Mucosa of stomach (tissue), 1 donor: ENCODE data around the gene HMCN2.
"Not testable (repeated sequence)": the region's sequence is repeated elsewhere in the genome, so short reads cannot be mapped to it uniquely, and the experiment has no call there.

ENCODE experiments used
- H3K27me3 ChIP-seq: one replicate; pipeline ENCODE4 v1.7.0; 2013; ENCODE audit warnings: mild to moderate bottlenecking, low read length; ENCODE audit not compliant: control insufficient read depth, insufficient read depth
- H3K36me3 ChIP-seq: one replicate; pipeline ENCODE4 v1.7.0; 2013; ENCODE audit warnings: low read length; ENCODE audit not compliant: control insufficient read depth, insufficient read depth
- H3K4me1 ChIP-seq: one replicate; pipeline ENCODE4 v1.7.0; 2013; ENCODE audit warnings: mild to moderate bottlenecking, low read length; ENCODE audit not compliant: control insufficient read depth, insufficient read depth
- H3K4me3 ChIP-seq: one replicate; pipeline ENCODE4 v1.7.0; 2013; ENCODE audit warnings: low read length
- H3K9ac ChIP-seq: one replicate; pipeline ENCODE4 v1.7.0; 2013; ENCODE audit warnings: mild to moderate bottlenecking, low read length, moderate library complexity
- H3K9me3 ChIP-seq: one replicate; pipeline ENCODE4 v1.7.0; 2013; ENCODE audit warnings: mild to moderate bottlenecking, low read length, moderate library complexity; ENCODE audit not compliant: control insufficient read depth
- donor health status: Pancreatic carcinoma.

HMCN2 gene

DNA sequence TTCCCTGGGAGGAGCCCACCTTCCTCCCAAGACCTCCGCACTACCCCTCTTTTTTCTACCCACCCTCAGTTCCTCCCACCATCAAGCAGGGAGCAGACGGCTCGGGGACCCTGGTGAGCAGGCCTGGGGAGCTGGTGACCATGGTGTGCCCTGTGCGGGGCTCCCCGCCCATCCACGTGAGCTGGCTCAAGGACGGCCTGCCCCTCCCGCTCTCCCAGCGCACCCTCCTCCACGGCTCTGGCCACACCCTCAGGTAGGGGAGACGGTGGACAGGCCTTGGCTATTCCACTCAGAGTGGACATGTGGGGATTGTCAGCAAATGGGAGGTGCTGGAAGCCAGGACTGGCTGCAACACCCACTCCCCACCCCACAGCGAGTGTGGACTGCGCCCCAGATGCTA is 126.3 kb downstream of the HMCN2 start:
- no peaks in the 10 kb centered on the region for H3K4me1 ChIP-seq
- no peak overlapping the region for H3K4me3 ChIP-seq
- H3K9me3 ChIP-seq: no peaks in the 10 kb centered on the region
- H3K27me3 ChIP-seq: no peaks in the 10 kb centered on the region
- no peaks in the 10 kb centered on the region for H3K36me3 ChIP-seq
- H3K9ac ChIP-seq: no peak overlapping the region

DNA sequence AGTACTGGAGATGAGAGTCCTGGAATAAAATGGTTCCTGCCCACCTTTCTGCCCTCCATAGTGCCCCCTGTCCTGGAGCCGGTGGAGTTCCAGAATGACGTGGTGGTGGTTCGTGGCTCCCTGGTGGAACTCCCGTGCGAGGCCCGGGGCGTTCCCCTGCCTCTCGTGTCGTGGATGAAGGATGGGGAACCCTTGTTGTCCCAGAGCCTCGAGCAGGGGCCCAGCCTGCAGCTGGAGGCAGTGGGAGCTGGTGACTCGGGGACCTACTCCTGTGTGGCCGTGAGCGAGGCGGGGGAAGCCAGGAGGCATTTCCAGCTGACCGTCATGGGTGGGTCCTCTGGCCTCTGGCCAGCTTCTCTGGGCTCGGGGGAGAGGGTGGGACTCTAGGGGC is 128.1 kb downstream of the HMCN2 start:
- Histone ChIP-seq H3K9ac (no peak overlapping the region), H3K4me3 (no peak overlapping the region), H3K4me1 (no peaks in the 10 kb centered on the region), H3K27me3 (no peaks in the 10 kb centered on the region), H3K36me3 (no peaks in the 10 kb centered on the region), H3K9me3 (no peaks in the 10 kb centered on the region)

DNA sequence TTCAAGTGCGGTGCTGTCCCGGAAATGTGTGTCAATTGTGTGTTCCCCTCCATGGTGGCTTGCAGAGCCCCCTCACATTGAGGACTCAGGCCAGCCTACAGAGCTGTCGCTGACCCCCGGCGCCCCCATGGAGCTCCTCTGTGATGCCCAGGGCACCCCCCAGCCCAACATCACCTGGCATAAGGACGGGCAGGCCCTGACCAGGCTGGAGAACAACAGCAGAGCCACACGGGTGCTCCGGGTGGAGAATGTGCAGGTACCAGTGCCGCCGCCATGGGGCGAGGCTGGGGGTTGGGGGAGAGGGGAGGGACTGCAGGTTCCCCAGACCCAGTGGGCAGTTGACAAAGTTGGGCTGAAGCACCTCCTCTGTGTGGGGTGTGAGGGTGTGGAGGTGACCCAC is 128.8 kb downstream of the HMCN2 start:
- H3K36me3 ChIP-seq: no peaks in the 10 kb centered on the region

DNA sequence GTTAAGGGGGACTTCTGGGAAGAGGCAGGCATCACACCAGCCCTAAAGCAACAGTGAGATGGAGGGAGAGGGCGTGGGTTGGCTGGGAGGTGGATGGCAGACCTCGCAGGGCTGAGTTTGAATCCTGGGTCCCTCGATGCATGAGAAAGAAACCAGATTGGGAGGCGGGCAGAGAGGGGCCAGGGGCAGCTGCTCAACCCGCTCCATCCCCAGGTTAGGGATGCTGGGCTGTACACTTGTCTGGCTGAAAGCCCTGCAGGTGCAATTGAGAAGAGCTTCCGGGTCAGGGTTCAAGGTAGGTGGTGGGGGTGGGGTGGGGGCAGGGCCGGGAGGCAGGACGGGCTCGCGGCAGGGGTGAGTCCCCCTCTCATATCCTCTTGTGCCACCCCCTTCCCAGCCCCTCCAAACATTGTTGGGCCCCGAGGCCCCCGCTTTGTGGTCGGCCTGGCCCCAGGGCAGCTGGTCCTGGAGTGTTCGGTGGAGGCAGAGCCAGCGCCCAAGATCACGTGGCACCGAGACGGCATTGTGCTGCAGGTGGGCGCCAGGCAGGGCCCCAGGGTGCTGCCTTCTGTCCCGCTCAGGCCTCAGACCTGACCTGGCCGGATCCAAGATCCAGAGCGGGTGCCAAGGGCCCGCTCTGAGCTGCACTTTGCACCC is 129.4 kb downstream of the HMCN2 start:
- Histone ChIP-seq H3K4me3 (no peak overlapping the region), H3K36me3 (no peaks in the 10 kb centered on the region), H3K27me3 (no peaks in the 10 kb centered on the region), H3K4me1 (no peaks in the 10 kb centered on the region), H3K9ac (no peak overlapping the region), H3K9me3 (no peaks in the 10 kb centered on the region)

More for the DNA sequence above, 128.8 kb downstream of the HMCN2 start:
- Histone ChIP-seq H3K9ac (no peak overlapping the region), H3K4me3 (no peak overlapping the region), H3K27me3 (no peaks in the 10 kb centered on the region), H3K9me3 (no peaks in the 10 kb centered on the region), H3K4me1 (no peaks in the 10 kb centered on the region)

DNA sequence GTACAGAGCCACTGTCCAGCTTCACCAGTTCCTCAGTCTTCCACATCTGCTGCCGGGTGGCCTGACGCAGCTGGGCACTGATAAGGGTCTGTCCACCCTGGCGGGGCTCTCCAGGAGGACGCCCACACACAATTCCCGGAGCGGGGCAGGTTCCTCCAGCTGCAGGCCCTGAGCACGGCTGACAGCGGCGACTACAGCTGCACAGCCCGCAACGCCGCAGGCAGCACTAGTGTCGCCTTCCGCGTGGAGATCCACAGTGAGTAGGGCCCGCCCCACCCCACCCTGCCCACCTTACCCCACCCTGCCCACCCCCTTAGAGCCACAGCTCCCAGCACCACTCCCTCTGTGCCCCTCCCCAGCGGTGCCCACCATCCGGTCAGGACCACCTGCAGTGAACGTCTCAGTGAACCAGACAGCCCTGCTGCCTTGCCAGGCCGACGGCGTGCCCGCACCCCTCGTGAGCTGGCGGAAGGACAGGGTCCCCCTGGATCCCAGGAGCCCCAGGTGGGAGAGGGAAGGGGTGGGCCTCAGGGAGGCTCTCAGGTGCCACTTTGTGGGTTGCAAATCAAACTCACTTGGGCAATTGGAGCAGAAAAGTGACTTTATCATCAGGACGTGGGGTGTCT is 130.4 kb downstream of the HMCN2 start:
- H3K9ac ChIP-seq: no peak overlapping the region
- H3K4me3 ChIP-seq: no peak overlapping the region
- no peaks in the 10 kb centered on the region for H3K9me3 ChIP-seq
- H3K36me3 ChIP-seq: no peaks in the 10 kb centered on the region
- H3K4me1 ChIP-seq: no peaks in the 10 kb centered on the region
- H3K27me3 ChIP-seq: no peaks in the 10 kb centered on the region

DNA sequence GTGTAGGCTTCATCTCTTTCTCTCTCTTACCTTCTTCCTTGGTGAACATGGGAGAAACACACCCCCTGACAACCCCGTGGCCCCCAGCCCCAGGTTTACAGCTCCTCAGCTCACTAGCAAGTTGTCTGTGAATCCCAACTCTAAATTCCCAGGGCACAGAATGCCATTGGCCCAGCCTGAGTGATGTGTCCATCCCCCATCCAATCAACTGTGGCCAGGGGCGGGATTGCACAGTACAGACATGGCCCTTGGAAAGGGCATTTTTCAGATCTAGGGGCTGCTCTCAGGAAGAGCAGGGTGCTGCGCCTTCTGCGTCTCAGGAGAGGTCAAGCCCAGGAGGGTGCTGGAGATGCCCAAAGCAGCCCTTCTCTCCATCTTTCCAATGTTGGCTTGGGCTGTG is 131.0 kb downstream of the HMCN2 start:
- Histone ChIP-seq H3K36me3 (no peaks in the 10 kb centered on the region), H3K9ac (no peak overlapping the region), H3K27me3 (no peaks in the 10 kb centered on the region), H3K4me3 (no peak overlapping the region), H3K9me3 (no peaks in the 10 kb centered on the region), H3K4me1 (no peaks in the 10 kb centered on the region)

- no peaks in the 10 kb centered on the region for H3K9me3 ChIP-seq
- H3K9ac ChIP-seq: no peak overlapping the region
- no peaks in the 10 kb centered on the region for H3K27me3 ChIP-seq
- H3K4me3 ChIP-seq: no peak overlapping the region
- no peaks in the 10 kb centered on the region for H3K4me1 ChIP-seq
- H3K36me3 ChIP-seq: no peaks in the 10 kb centered on the region
Observed at GRCh38 chr9:130398487-130399240, 133.1 kb downstream of the HMCN2 start.

DNA sequence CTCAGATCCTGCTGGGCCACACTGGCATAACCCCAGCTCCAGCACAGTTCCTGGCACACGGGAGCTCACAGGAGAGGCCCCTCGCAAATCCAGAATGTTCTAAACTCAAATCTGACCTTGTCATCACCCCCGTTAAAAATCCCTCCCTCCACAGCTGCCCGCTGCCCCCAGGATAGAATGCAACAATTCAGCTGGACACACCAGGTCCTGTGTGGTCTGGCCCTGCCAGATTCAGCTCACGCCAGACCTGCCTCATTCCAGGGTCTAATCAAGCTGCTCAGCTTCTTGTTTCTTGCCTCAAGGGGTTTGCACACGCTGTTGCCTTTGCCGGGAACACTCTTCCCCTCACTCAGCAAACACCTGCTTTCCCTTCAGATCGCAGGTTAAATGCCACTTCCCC is 134.2 kb downstream of the HMCN2 start:
- no peaks in the 10 kb centered on the region for H3K36me3 ChIP-seq
- H3K4me1 ChIP-seq: no peaks in the 10 kb centered on the region
- no peaks in the 10 kb centered on the region for H3K9me3 ChIP-seq
- H3K9ac ChIP-seq: no peak overlapping the region
- H3K27me3 ChIP-seq: no peaks in the 10 kb centered on the region
- H3K4me3 ChIP-seq: no peak overlapping the region

GRCh38 chr9:130400870-130401269 is 135.3 kb downstream of the HMCN2 start:
- Histone ChIP-seq H3K36me3 (no peaks in the 10 kb centered on the region), H3K27me3 (no peaks in the 10 kb centered on the region), H3K9me3 (no peaks in the 10 kb centered on the region), H3K4me1 (no peaks in the 10 kb centered on the region), H3K9ac (no peak overlapping the region), H3K4me3 (no peak overlapping the region)

DNA sequence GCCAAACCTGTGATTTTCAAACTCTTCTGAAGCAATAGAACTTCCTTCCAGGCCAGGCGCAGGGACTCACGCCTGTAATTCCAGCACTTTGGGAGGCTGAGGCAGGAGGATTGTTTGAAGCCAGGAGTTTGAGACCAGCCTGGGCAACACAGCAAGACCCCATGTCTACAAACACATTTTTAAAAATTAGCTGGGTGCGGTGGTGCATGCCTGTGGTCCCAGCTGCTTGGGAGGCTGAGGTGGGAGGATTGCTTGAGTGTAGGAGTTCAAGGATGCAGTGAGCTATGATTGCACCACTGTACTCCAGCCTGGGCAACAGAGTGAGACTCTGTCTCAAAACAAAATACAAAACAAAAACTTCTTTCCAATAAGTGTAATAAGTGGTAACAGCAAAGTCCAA is 136.2 kb downstream of the HMCN2 start:
- H3K36me3 ChIP-seq, H3K27me3 ChIP-seq: not testable (repeated sequence)

GRCh38 chr9:130402243-130402642 is 136.7 kb downstream of the HMCN2 start:
- H3K27me3 ChIP-seq: no peaks in the 10 kb centered on the region
- H3K9me3 ChIP-seq: no peaks in the 10 kb centered on the region
- no peaks in the 10 kb centered on the region for H3K36me3 ChIP-seq
- H3K9ac ChIP-seq: no peak overlapping the region
- no peak overlapping the region for H3K4me3 ChIP-seq
- H3K4me1 ChIP-seq: no peaks in the 10 kb centered on the region

More for the DNA sequence above, 136.2 kb downstream of the HMCN2 start:
- H3K4me1 ChIP-seq, H3K4me3 ChIP-seq, H3K9me3 ChIP-seq, H3K9ac ChIP-seq: not testable (repeated sequence)

DNA sequence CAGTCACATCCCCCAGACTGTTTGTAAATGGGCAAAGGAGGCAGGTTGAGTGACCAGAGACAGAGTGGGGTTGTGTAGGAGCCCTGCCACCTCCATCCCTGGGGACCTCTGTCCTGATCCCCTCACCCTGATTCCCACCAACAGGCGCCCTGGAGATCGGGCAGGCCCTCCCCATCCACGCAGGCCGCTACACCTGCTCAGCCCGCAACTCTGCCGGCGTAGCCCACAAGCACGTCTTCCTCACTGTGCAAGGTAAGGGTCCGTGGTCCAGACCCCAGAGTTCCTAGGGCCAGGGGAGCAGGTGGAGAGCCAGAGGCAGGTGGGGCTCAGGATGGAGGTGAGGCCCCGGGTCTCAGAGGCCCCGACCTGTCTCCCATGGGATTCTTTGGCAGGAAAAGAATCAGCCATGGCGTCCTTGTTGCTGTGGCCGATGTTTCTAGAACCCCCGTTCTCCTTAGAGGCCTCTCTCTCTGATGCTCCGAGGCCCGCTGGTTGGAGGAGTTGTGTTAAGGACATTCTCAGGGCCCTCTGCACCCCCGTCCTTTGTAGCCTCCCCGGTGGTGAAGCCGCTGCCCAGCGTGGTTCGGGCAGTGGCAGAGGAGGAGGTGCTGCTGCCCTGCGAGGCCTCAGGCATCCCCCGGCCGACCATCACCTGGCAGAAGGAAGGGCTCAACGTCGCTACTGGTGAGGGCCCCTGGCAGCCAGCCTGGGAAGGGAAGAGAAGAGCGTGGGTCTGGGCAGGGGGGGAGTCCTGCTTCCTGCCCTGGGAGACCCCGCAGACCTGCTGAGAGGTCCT is 137.3 kb downstream of the HMCN2 start:
- Histone ChIP-seq H3K4me3 (no peak overlapping the region), H3K9me3 (no peaks in the 10 kb centered on the region), H3K9ac (no peak overlapping the region), H3K4me1 (no peaks in the 10 kb centered on the region), H3K27me3 (no peaks in the 10 kb centered on the region), H3K36me3 (no peaks in the 10 kb centered on the region)
